ENCODE results near the gene ZNF333. TPM values are rescaled to one million over a fixed set of nuclear protein-coding genes. Genes with fewer than 3 reads are reported as not detected.

Gene ZNF333
- total RNA-seq, 2 donors from 2014 or later = 26.6 to 39.8 TPM

DNA sequence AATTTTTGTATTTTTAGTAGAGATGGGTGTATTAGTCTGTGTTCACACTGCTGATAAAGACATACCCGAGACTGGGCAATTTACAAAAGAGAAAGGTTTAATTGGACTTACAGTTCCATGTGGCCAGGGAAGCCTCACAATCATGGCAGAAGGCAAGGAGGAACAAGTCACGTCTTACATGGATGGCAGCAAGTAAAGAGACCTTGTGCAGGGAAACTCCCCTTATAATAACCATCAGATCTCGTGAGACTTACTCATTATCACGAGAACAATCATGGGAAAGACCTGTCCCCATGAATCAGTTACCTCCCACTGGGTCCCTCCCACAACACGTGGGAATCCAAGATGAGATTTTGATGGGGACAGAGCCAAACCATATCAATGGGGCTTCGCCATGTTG lies 14.6 kb downstream of the ZNF333 start:
- intact Hi-C loops (cut with DNase I) = no loop called here

DNA sequence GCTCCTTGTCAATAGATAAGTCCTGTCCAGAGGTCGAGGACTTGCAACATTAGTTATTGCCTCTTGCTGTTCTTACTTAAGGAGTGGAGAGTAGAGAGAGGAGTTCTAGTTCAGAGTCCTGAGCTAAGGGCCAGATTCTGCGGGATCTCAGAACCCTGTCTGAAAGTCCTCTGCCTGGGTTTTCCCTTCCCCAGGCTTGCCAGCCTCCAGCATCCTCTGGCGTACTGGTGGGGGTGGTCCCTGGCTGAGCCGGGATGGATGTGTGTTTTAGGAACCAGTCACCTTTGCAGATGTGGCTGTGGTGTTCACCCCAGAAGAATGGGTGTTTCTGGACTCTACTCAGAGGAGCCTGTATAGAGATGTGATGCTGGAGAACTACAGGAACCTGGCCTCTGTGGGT lies 26.0 kb downstream of the ZNF333 start:
- H3K27ac ChIP-seq = no peak overlapping the region
- no peaks in the 10 kb centered on the region for H3K4me1 ChIP-seq (replicated peaks)
- no peak for DNase-seq (ENCODE audit: low spot score)
- peaks cover 26 to 62% of the 10 kb centered on the region in 2 donors for H3K36me3 ChIP-seq
- WGBS = 94% methylated on average over 4 of the region's 4 CpGs
- no peaks in the 10 kb centered on the region for H3K27me3 ChIP-seq (replicated peaks; ENCODE audit: insufficient read depth)
- intact Hi-C loops (cut with DNase I) = no loop called here
- TF ChIP-seq POLR2AphosphoS5 (IDR thresholded peaks at IDR 0.05) (no peak), POLR2A (IDR thresholded peaks at IDR 0.05) (no peak)
- TF ChIP-seq, protein P1, sequence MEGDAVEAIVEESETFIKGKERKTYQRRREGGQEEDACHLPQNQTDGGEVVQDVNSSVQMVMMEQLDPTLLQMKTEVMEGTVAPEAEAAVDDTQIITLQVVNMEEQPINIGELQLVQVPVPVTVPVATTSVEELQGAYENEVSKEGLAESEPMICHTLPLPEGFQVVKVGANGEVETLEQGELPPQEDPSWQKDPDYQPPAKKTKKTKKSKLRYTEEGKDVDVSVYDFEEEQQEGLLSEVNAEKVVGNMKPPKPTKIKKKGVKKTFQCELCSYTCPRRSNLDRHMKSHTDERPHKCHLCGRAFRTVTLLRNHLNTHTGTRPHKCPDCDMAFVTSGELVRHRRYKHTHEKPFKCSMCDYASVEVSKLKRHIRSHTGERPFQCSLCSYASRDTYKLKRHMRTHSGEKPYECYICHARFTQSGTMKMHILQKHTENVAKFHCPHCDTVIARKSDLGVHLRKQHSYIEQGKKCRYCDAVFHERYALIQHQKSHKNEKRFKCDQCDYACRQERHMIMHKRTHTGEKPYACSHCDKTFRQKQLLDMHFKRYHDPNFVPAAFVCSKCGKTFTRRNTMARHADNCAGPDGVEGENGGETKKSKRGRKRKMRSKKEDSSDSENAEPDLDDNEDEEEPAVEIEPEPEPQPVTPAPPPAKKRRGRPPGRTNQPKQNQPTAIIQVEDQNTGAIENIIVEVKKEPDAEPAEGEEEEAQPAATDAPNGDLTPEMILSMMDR (IDR thresholded peaks at IDR 0.05) = no peak
- H3K4me3 ChIP-seq = no peak overlapping the region
- peaks cover 7% of the 10 kb centered on the region for H3K9me3 ChIP-seq

More for the DNA sequence above, 14.6 kb downstream of the ZNF333 start:
- 84% methylated on average over 6 of the region's 6 CpGs for WGBS
- no peak for TF ChIP-seq POLR2AphosphoS5 (IDR thresholded peaks at IDR 0.05)
- TF ChIP-seq, protein P1 (IDR thresholded peaks at IDR 0.05) = no peak
- no peak for TF ChIP-seq POLR2A (IDR thresholded peaks at IDR 0.05)
- Histone ChIP-seq H3K27me3 (replicated peaks; ENCODE audit: insufficient read depth) (no peaks in the 10 kb centered on the region), H3K27ac (no peak overlapping the region), H3K36me3 (peaks cover 34 to 64% of the 10 kb centered on the region in 2 donors), H3K4me3 (no peak overlapping the region), H3K4me1 (replicated peaks) (no peaks in the 10 kb centered on the region), H3K9me3 (no peaks in the 10 kb centered on the region)
- DNase-seq (ENCODE audit: low spot score) = no peak

GRCh38 chr19:14718522-14719116 lies 28.8 kb downstream of the ZNF333 start:
- intact Hi-C loops (cut with DNase I) = no loop called here
- peaks cover 7% of the 10 kb centered on the region for H3K9me3 ChIP-seq
- H3K36me3 ChIP-seq = peaks cover 26 to 55% of the 10 kb centered on the region in 2 donors
- H3K4me3 ChIP-seq = no peak overlapping the region
- no peaks in the 10 kb centered on the region for H3K27me3 ChIP-seq (replicated peaks; ENCODE audit: insufficient read depth)
- H3K4me1 ChIP-seq (replicated peaks) = no peaks in the 10 kb centered on the region
- 93% methylated on average over 18 of the region's 18 CpGs for WGBS
- TF ChIP-seq POLR2AphosphoS5 (IDR thresholded peaks at IDR 0.05) (no peak), POLR2A (IDR thresholded peaks at IDR 0.05) (no peak)
- TF ChIP-seq, protein P1 (IDR thresholded peaks at IDR 0.05) = no peak
- DNase-seq (ENCODE audit: low spot score) = no peak
- H3K27ac ChIP-seq = no peak overlapping the region

- DNase-seq (ENCODE audit: low spot score) = no peak
- no peak overlapping the region for H3K27ac ChIP-seq
- WGBS = 97% methylated on average over 3 of the region's 3 CpGs
- no peaks in the 10 kb centered on the region for H3K4me1 ChIP-seq (replicated peaks)
- H3K36me3 ChIP-seq = peaks cover 26 to 49% of the 10 kb centered on the region in 2 donors
- no peaks in the 10 kb centered on the region for H3K27me3 ChIP-seq (replicated peaks; ENCODE audit: insufficient read depth)
- intact Hi-C loops (cut with DNase I) = no loop called here
- peaks cover 7% of the 10 kb centered on the region for H3K9me3 ChIP-seq
- no peak overlapping the region for H3K4me3 ChIP-seq
- TF ChIP-seq, protein P1 (IDR thresholded peaks at IDR 0.05) = no peak
- no peak for TF ChIP-seq POLR2A (IDR thresholded peaks at IDR 0.05)
- no peak for TF ChIP-seq POLR2AphosphoS5 (IDR thresholded peaks at IDR 0.05)
Observed at GRCh38 chr19:14719162-14719561, 29.3 kb downstream of the ZNF333 start.

GRCh38 chr19:14722127-14722526 lies 32.3 kb downstream of the ZNF333 start:
- intact Hi-C loops (cut with DNase I) = no loop called here
- Histone ChIP-seq H3K27me3 (replicated peaks; ENCODE audit: insufficient read depth) (no peaks in the 10 kb centered on the region), H3K4me1 (replicated peaks) (no peaks in the 10 kb centered on the region), H3K4me3 (no peak overlapping the region), H3K9me3 (peaks cover 7% of the 10 kb centered on the region), H3K36me3 (peaks cover 12 to 22% of the 10 kb centered on the region in 2 donors), H3K27ac (no peak overlapping the region)
- no peak for DNase-seq (ENCODE audit: low spot score)
- WGBS = 88% methylated on average over 2 of the region's 2 CpGs
- TF ChIP-seq POLR2A (IDR thresholded peaks at IDR 0.05) (no peak), POLR2AphosphoS5 (IDR thresholded peaks at IDR 0.05) (no peak)
- TF ChIP-seq, protein P1 (IDR thresholded peaks at IDR 0.05) = no peak

Measured in prostate gland (tissue), 2 donors.